K562 (cell line): Measurements from ENCODE around the gene ASB14. TPM values are rescaled to one million over a fixed set of nuclear protein-coding genes. Genes with fewer than 3 reads are reported as not detected.

Experiments used
- ATAC-seq: fragments of 200-7000 bp; cut with Tn5 transposase; 3 replicates; pipeline ENCODE4 v1.9.1; 2020; ENCODE audit warnings: moderate library complexity
- BruUV-seq: library from RNA; stranded (reverse); fragments of 400-500 nt; replicated peaks from 2 replicates; lab custom pipeline; 2021; lab: Mats Ljungman, UMichigan
- CTCF ChIA-PET: fragments of 300-600 bp; formaldehyde crosslinking; extraction: SDS; loops from one replicate; lab custom pipeline; 2021; ENCODE audit warnings: low intra/inter-chr PET ratio; lab: Yijun Ruan, JAX
- POLR2A ChIA-PET: fragments of 300-600, 350-650 bp; sonication (Branson Sonifier 250); formaldehyde crosslinking; extraction: SDS; loops from one replicate; lab custom pipeline; 2021; ENCODE audit warnings: antibody characterized with exemption, inconsistent platforms; lab: Yijun Ruan, JAX
- DNase-seq, 4 experiments: peaks; one replicate each; pipeline versions ENCODE4 v3.0.0 to v3.0.0-alpha.2; 2011 to 2018; ENCODE audit warnings: low spot score in 3 of 4, mixed read lengths in 3 of 4; ENCODE audit errors: extremely low read depth in 1 of 4
- FAIRE-seq: peaks from 2 replicates; lab custom pipeline; 2011; peaks lifted over from hg19 to GRCh38; lab: Jason Lieb, UNC
- H2AFZ ChIP-seq: 2 replicates; pipeline ENCODE4 v1.6.0; 2011; ENCODE audit warnings: low read depth, low read length, control low read depth, inconsistent platforms
- H3K27ac ChIP-seq: fragments of 200-600 bp; 3 replicates; pipeline ENCODE4 v1.8.0; 2011; ENCODE audit warnings: low read depth, mild to moderate bottlenecking, control low read depth, inconsistent platforms, low read length, moderate library complexity, mixed read lengths; ENCODE audit errors: extremely low read depth
- H3K27me3 ChIP-seq, 2 experiments: fragments of 300-600 bp in 1 of 2; 2 replicates in 1 of 2; 3 replicates in 1 of 2; pipeline versions ENCODE4 v1.6.0 to v1.8.0; 2011; ENCODE audit warnings: inconsistent platforms in 2 of 2, low read length in 2 of 2, mild to moderate bottlenecking in 1 of 2, mixed read lengths in 1 of 2, moderate library complexity in 1 of 2; ENCODE audit not compliant: control insufficient read depth in 2 of 2, insufficient read depth in 2 of 2
- H3K36me3 ChIP-seq: fragments of 300-600 bp; 3 replicates; pipeline ENCODE4 v1.8.0; 2011; ENCODE audit warnings: mild to moderate bottlenecking, low read length, inconsistent platforms; ENCODE audit not compliant: control insufficient read depth, insufficient read depth
- H3K4me1 ChIP-seq, 2 experiments: fragments of 200-600 bp in 1 of 2; replicated peaks in 1 of 2; 2 replicates in 1 of 2; 3 replicates in 1 of 2; pipeline versions ENCODE4 v1.5.1 to v1.8.0; 2011; ENCODE audit warnings: inconsistent platforms in 2 of 2, low read length in 2 of 2, mild to moderate bottlenecking in 1 of 2, mixed read lengths in 1 of 2, moderate library complexity in 1 of 2; ENCODE audit not compliant: control insufficient read depth in 2 of 2, insufficient read depth in 2 of 2
- H3K4me2 ChIP-seq: 2 replicates; pipeline ENCODE4 v1.6.1; 2011; ENCODE audit warnings: low read length, control low read depth, inconsistent platforms, mixed read lengths; ENCODE audit not compliant: insufficient read depth
- H3K4me3 ChIP-seq: fragments of 200-600 bp; sonication (generic), shearing (Covaris generic); 2 replicates; pipeline ENCODE4 v1.5.1; 2016; ENCODE audit warnings: control low read depth, inconsistent platforms
- H3K79me2 ChIP-seq: fragments of 200-600 bp; 3 replicates; pipeline ENCODE4 v1.8.0; 2011; ENCODE audit warnings: low read length, inconsistent platforms; ENCODE audit not compliant: control insufficient read depth, insufficient read depth
- H3K9ac ChIP-seq, 2 experiments: 2 replicates each; pipeline versions ENCODE4 v1.6.0 to v1.6.1; 2011; ENCODE audit warnings: low read depth in 2 of 2, low read length in 2 of 2, control low read depth in 1 of 2, inconsistent platforms in 1 of 2, mild to moderate bottlenecking in 1 of 2, mixed read lengths in 1 of 2; ENCODE audit not compliant: insufficient read depth in 1 of 2
- H3K9me1 ChIP-seq: one replicate; pipeline ENCODE4 v1.6.0; 2011; ENCODE audit warnings: inconsistent platforms, mild to moderate bottlenecking, low read length, moderate library complexity; ENCODE audit not compliant: control insufficient read depth, insufficient read depth
- H3K9me3 ChIP-seq: replicated peaks from 2 replicates; pipeline ENCODE4 v1.5.1; 2011; ENCODE audit warnings: low read depth, low read length, inconsistent platforms; ENCODE audit not compliant: control insufficient read depth, insufficient read depth
- H4K20me1 ChIP-seq: replicated peaks from 2 replicates; pipeline ENCODE4 v1.6.1; 2011; ENCODE audit warnings: low read length, inconsistent platforms, mixed read lengths; ENCODE audit not compliant: control insufficient read depth, insufficient read depth
- EHMT2 ChIP-seq: fragments of 450-650 bp; IDR thresholded peaks from 2 replicates; pipeline ENCODE4 v1.6.1; 2018; ENCODE audit warnings: antibody characterized with exemption
- MECOM ChIP-seq: fragments of 250-450 bp; sonication (Bioruptor Pico); IDR thresholded peaks from 2 replicates; pipeline ENCODE4 v1.8.0; 2022; ENCODE audit warnings: inconsistent platforms
- TEAD1 ChIP-seq, 2 experiments: fragments of 450-650 bp in 1 of 2; sonication (generic) in 1 of 2; formaldehyde crosslinking; IDR thresholded peaks; 2 replicates each; pipeline versions ENCODE4 v1.4.0 to v1.8.0; 2020 to 2022; ENCODE audit warnings: mild to moderate bottlenecking in 2 of 2, missing genetic modification reagents in 1 of 2
- ZNF124 ChIP-seq: sonication (generic); formaldehyde crosslinking; IDR thresholded peaks from 2 replicates; pipeline ENCODE4 v1.8.1; 2022; ENCODE audit warnings: missing genetic modification reagents
- ZNF274 ChIP-seq: IDR thresholded peaks from 2 replicates; pipeline ENCODE4 v1.6.1; 2011; ENCODE audit warnings: low read depth, mild to moderate bottlenecking, low read length, moderate library complexity, borderline replicate concordance
- ZNF778 ChIP-seq: fragments of 450-650 bp; formaldehyde crosslinking; IDR thresholded peaks from 2 replicates; pipeline ENCODE4 v1.4.0; 2020; ENCODE audit warnings: mild to moderate bottlenecking, moderate library complexity
- WGBS: fragments of 100-300 bp; shearing (Covaris generic); methylation state at CpG from one replicate; pipeline ENCODE4 v1.1.6; 2016; ENCODE audit warnings: low coverage, mixed read lengths; ENCODE audit not compliant: insufficient coverage; ENCODE audit errors: missing lambda C conversion rate; 5-methylcytosine and 5-hydroxymethylcytosine counted together
- in situ Hi-C: fragments of 300-500 bp; cut with MboI; formaldehyde crosslinking; loops from 4 replicates; pipeline ENCODE4 v1.15.0; 2018; ENCODE audit warnings: inconsistent platforms, mixed read lengths
- intact Hi-C: fragments of 100-400 bp; cut with micrococcal nuclease; formaldehyde crosslinking; loops from 2 replicates; pipeline ENCODE4 v1.14.2; 2022
- polyA plus RNA-seq, 8 experiments: library from polyadenylated mRNA; depleted of rRNA in 4 of 8; stranded (reverse) in 5 of 8; unstranded in 3 of 8; fragments of >200 nt; fragmentation: Nextera tagmentation in 2 of 8; fragmentation: Illumina TruSeq in 1 of 8; extraction: Ambion mirVana in 2 of 8; extraction: Trizol in 1 of 8; gene quantifications; 2 replicates each; pipeline versions ENCODE4 v1.2.1 to v1.2.3, GENCODE V29; 2011 to 2014; ENCODE audit warnings: inconsistent platforms in 1 of 8, missing spikeins in 1 of 8
- total RNA-seq, 7 experiments: library from RNA; depleted of rRNA in 6 of 7; stranded (reverse); fragments of >200 nt in 6 of 7; fragmentation: Illumina TruSeq in 2 of 7; extraction: Trizol in 2 of 7; gene quantifications; 2 replicates each; pipeline versions ENCODE4 v1.2.1 to v1.2.3, GENCODE V29; 2011 to 2021; ENCODE audit warnings: low replicate concordance in 1 of 7
- TF ChIP-seq, protein P1 (sequence below), 2 experiments: fragments of 450-650 bp; IDR thresholded peaks; 2 replicates each; pipeline ENCODE4 v1.6.1; 2016
- TF ChIP-seq, protein P2 (sequence below): fragments of 250-450 bp; sonication (Bioruptor Pico); IDR thresholded peaks from 2 replicates; pipeline ENCODE4 v1.9.0; 2021; ENCODE audit warnings: mild to moderate bottlenecking
- TF ChIP-seq, protein P3 (sequence below): fragments of 450-650 bp; formaldehyde crosslinking; IDR thresholded peaks from 2 replicates; pipeline ENCODE4 v1.4.0; 2020; ENCODE audit warnings: mild to moderate bottlenecking, moderate library complexity

ASB14 gene
- total and polyA plus RNA-seq, 9 of the 15 experiments (the other 6 are each of a cell fraction or from before 2014, with no cell fraction given): 0.01 to 0.07 TPM; not detected in 7

DNA sequence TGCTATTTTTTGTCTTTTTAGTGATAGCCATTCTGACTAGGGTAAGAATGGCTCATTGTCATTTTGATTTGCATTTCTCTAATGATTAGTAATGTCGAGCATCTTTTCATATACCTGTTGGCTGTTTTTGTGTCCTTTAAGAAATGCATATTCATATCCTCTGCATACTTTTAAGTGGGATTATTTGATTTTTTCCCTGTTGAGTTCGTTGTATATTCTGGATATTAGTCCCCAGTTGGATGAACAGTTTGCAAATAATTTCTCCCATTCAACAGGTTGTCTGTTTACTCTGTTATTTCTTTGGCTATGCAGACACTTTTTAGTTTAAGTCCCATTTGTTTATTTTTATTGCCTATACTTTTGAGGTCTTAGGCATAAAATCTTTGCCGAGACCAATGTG is 30.6 kb downstream of the ASB14 start:
- no peak for FAIRE-seq
- in situ Hi-C loops (no loop called here), intact Hi-C loops (no loop called here)
- no peaks in the 10 kb centered on the region for H3K4me1 ChIP-seq
- H4K20me1 ChIP-seq: no peaks in the 10 kb centered on the region
- no peaks in the 10 kb centered on the region for H3K9me3 ChIP-seq
- H3K27ac ChIP-seq: no peak overlapping the region
- WGBS: 61% methylated on average over 3 of the region's 3 CpGs
- ChIA-PET POLR2A (no interaction called here), CTCF (no interaction called here)
- TF ChIP-seq ZNF778 (CRISPR knock-in tag): no peak
- no peak for TF ChIP-seq EHMT2
- TF ChIP-seq ZNF274: no peak
- TF ChIP-seq, protein P1, sequence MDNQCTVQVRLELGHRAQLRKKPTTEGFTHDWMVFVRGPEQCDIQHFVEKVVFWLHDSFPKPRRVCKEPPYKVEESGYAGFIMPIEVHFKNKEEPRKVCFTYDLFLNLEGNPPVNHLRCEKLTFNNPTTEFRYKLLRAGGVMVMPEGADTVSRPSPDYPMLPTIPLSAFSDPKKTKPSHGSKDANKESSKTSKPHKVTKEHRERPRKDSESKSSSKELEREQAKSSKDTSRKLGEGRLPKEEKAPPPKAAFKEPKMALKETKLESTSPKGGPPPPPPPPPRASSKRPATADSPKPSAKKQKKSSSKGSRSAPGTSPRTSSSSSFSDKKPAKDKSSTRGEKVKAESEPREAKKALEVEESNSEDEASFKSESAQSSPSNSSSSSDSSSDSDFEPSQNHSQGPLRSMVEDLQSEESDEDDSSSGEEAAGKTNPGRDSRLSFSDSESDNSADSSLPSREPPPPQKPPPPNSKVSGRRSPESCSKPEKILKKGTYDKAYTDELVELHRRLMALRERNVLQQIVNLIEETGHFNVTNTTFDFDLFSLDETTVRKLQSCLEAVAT (IDR thresholded peaks at IDR 0.05): no peak
- TF ChIP-seq, protein P2, sequence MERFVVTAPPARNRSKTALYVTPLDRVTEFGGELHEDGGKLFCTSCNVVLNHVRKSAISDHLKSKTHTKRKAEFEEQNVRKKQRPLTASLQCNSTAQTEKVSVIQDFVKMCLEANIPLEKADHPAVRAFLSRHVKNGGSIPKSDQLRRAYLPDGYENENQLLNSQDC: no peak
- TF ChIP-seq ZNF124 (CRISPR knock-in tag): no peak
- TF ChIP-seq TEAD1 (CRISPR knock-in tag; IDR thresholded peaks at IDR 0.05): no peak
- TF ChIP-seq MECOM (CRISPR knock-in tag): no peak
- TF ChIP-seq, protein P3, sequence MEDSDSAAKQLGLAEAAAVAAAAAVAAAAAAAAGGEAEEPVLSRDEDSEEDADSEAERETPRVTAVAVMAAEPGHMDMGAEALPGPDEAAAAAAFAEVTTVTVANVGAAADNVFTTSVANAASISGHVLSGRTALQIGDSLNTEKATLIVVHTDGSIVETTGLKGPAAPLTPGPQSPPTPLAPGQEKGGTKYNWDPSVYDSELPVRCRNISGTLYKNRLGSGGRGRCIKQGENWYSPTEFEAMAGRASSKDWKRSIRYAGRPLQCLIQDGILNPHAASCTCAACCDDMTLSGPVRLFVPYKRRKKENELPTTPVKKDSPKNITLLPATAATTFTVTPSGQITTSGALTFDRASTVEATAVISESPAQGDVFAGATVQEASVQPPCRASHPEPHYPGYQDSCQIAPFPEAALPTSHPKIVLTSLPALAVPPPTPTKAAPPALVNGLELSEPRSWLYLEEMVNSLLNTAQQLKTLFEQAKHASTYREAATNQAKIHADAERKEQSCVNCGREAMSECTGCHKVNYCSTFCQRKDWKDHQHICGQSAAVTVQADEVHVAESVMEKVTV (CRISPR knock-in tag): no peak
- no peaks in the 10 kb centered on the region for H3K9me1 ChIP-seq
- no peak overlapping the region for H3K4me3 ChIP-seq
- H3K79me2 ChIP-seq: no peaks in the 10 kb centered on the region
- no TSS peak for BruUV-seq
- H3K36me3 ChIP-seq: peaks cover 12% of the 10 kb centered on the region; the same call in 1 of the 3 replicates
- no peak for DNase-seq
- H3K4me2 ChIP-seq: no peak overlapping the region
- no peaks in the 10 kb centered on the region for H3K27me3 ChIP-seq
- no peak overlapping the region for H3K9ac ChIP-seq
- ATAC-seq: no peak
- no peak overlapping the region for H2AFZ ChIP-seq
